ENCODE data around the gene TCF23. TPM values are rescaled to one million over a fixed set of nuclear protein-coding genes. Genes with fewer than 3 reads are reported as not detected.
A peak's percentile ranks its signal among the peaks of the same experiment; 100 is the strongest.

TCF23 gene
- total and polyA plus RNA-seq, 4 donors, result under 0.01 to 0.05 (median 0.02) TPM; not detected in 1

GRCh38 chr2:27186613-27187345 is 38.0 kb downstream of the TCF23 start:
- Histone ChIP-seq H3K4me3 (ENCODE audit: low read depth in 1 of 3, low read length in 3 of 3) (no peak overlapping the region), H3K36me3 (ENCODE audit: control insufficient read depth in 4 of 4, insufficient read depth in 3 of 4, low read depth in 1 of 4, low read length in 3 of 4) (no peaks in the 10 kb centered on the region), H3K4me1 (ENCODE audit: control insufficient read depth in 4 of 4, insufficient read depth in 4 of 4, low read length in 3 of 4) (peaks cover 6 to 34% (median 16%) of the 10 kb centered on the region in 4 donors), H3K9ac (ENCODE audit: low read depth in 1 of 2, low read length in 2 of 2) (no peak overlapping the region), H3K27me3 (ENCODE audit: control insufficient read depth in 4 of 4, insufficient read depth in 4 of 4, low read length in 3 of 4) (no peaks in the 10 kb centered on the region), H3K9me3 (ENCODE audit: control insufficient read depth in 4 of 4, low read length in 3 of 4) (no peaks in the 10 kb centered on the region), H3K27ac (ENCODE audit: low read depth in 1 of 2, low read length in 2 of 2) (peak overlapping the region in 1 of 2 donors; percentile 81)
- WGBS, result 77% methylated on average over 6 of the region's 6 CpGs
- no peak for DNase-seq (ENCODE audit: low spot score)
- TF ChIP-seq FOXA2 (IDR thresholded peaks at IDR 0.05), result no peak
- no peak for TF ChIP-seq HNF4G (IDR thresholded peaks at IDR 0.05)
- TF ChIP-seq YY1 (IDR thresholded peaks at IDR 0.05), result no peak
- TF ChIP-seq JUND (IDR thresholded peaks at IDR 0.05), result no peak
- no peak for TF ChIP-seq NR2F2 (IDR thresholded peaks at IDR 0.05)
- no peak for TF ChIP-seq ATF3 (IDR thresholded peaks at IDR 0.05)
- TF ChIP-seq EGR1 (IDR thresholded peaks at IDR 0.05; ENCODE audit: low read depth in 2 of 2), result no peak
- TF ChIP-seq ZBTB33 (IDR thresholded peaks at IDR 0.05), result no peak
- no peak for TF ChIP-seq MAX (IDR thresholded peaks at IDR 0.05)
- TF ChIP-seq RAD21 (IDR thresholded peaks at IDR 0.05), result no peak
- TF ChIP-seq FOXA1 (IDR thresholded peaks at IDR 0.05), result no peak
- TF ChIP-seq SP1 (IDR thresholded peaks at IDR 0.05), result no peak
- no peak for TF ChIP-seq REST (IDR thresholded peaks at IDR 0.05)
- TF ChIP-seq GABPA (IDR thresholded peaks at IDR 0.05 in 1 of 2, conservative IDR thresholded peaks at IDR 0.05 in 1 of 2), result no peak
- TF ChIP-seq RXRA (IDR thresholded peaks at IDR 0.05), result no peak
- no peak for TF ChIP-seq TAF1 (conservative IDR thresholded peaks at IDR 0.05)
- no peak for TF ChIP-seq CTCF (IDR thresholded peaks at IDR 0.05; ENCODE audit: low read depth, low read length, missing input control)

Measured in liver (tissue), 9 donors.